Iris pigment epithelial cell (primary cell): ENCODE measurements around the gene EML6.
"Not testable (repeated sequence)": the region's sequence is repeated elsewhere in the genome, so short reads cannot be mapped to it uniquely, and the experiment has no call there.

Experiments
- DNase-seq: peaks from one replicate; pipeline ENCODE4 v3.0.0-alpha.2; 2011; ENCODE audit warnings: low read depth

Gene EML6

GRCh38 chr2:54723131-54723995 is at the start of gene EML6:
Gene EML6 (plus strand): TSS chr2:54723662. CDS start chr2:54725062, 1,400 bp downstream.
- DNase-seq = peak; percentile 100

GRCh38 chr2:54675281-54675680 is 48.2 kb upstream of the EML6 start:
- no peak for DNase-seq

- no peak for DNase-seq
These were observed 47.7 kb upstream of the EML6 start for GRCh38 chr2:54675738-54676137.

- DNase-seq = peak; percentile 22
These were observed 46.8 kb upstream of the EML6 start for GRCh38 chr2:54676656-54677055.

GRCh38 chr2:54677476-54678265 is 45.8 kb upstream of the EML6 start:
- DNase-seq = no peak

- DNase-seq = no peak
These were observed 44.7 kb upstream of the EML6 start for GRCh38 chr2:54678719-54679118.

- DNase-seq = no peak
These were observed 42.9 kb upstream of the EML6 start for GRCh38 chr2:54680397-54681041.

- DNase-seq = no peak
These were observed 42.0 kb upstream of the EML6 start for GRCh38 chr2:54681416-54681815.

- DNase-seq = no peak
These were observed 39.9 kb upstream of the EML6 start for GRCh38 chr2:54683596-54683995.

GRCh38 chr2:54685263-54685775 is 38.1 kb upstream of the EML6 start:
- DNase-seq = no peak

- no peak for DNase-seq
These were observed 35.8 kb upstream of the EML6 start for GRCh38 chr2:54687595-54688152.

- DNase-seq = no peak
These were observed 31.9 kb upstream of the EML6 start for GRCh38 chr2:54691445-54692135.

- DNase-seq = no peak
These were observed 30.9 kb upstream of the EML6 start for GRCh38 chr2:54692556-54692955.

- DNase-seq = no peak
These were observed 28.1 kb upstream of the EML6 start for GRCh38 chr2:54695378-54695777.

GRCh38 chr2:54697934-54698333 is 25.5 kb upstream of the EML6 start:
- no peak for DNase-seq

- not testable (repeated sequence) for DNase-seq
These were observed 24.5 kb upstream of the EML6 start for GRCh38 chr2:54698926-54699325.

GRCh38 chr2:54699665-54700064 is 23.8 kb upstream of the EML6 start:
- DNase-seq = no peak

- peak; percentile 33 for DNase-seq
These were observed 22.4 kb upstream of the EML6 start for GRCh38 chr2:54701029-54701428.

GRCh38 chr2:54704238-54704637 is 19.2 kb upstream of the EML6 start:
- DNase-seq = no peak

- peak; percentile 72 for DNase-seq
These were observed 18.5 kb upstream of the EML6 start for GRCh38 chr2:54704688-54705605.
